Gastroesophageal sphincter (tissue), 4 donors: ENCODE results near the gene CNGB1. TPM values are rescaled to one million over a fixed set of nuclear protein-coding genes. Genes with fewer than 3 reads are reported as not detected.

Source experiments
- ATAC-seq: fragments of 150-250 bp; one replicate; pipeline ENCODE4 v1.9.1; 2016; ENCODE audit warnings: mild to moderate bottlenecking, moderate library complexity
- H3K27ac ChIP-seq, 4 donors: fragments of 200-600 bp; sonication (generic) in 3 of 4; 1 replicate in 3 of 4; 2 replicates in 1 of 4; pipeline ENCODE4 v1.5.1; 2016 to 2019
- H3K27me3 ChIP-seq: fragments of 200-600 bp; sonication (generic); one replicate; pipeline ENCODE4 v1.5.1; 2019
- H3K36me3 ChIP-seq, 2 donors: fragments of 200-600 bp; sonication (generic); one replicate each; pipeline ENCODE4 v1.5.1; 2019; ENCODE audit warnings: control low read depth in 1 of 2
- H3K4me1 ChIP-seq, 3 donors: fragments of 200-600 bp; sonication (generic); 1 replicate in 2 of 3; 2 replicates in 1 of 3; pipeline ENCODE4 v1.5.1; 2016 to 2019; ENCODE audit warnings: control low read depth in 2 of 3
- H3K4me3 ChIP-seq, 2 donors: fragments of 200-600 bp; sonication (generic); one replicate each; pipeline ENCODE4 v1.5.1; 2019; ENCODE audit warnings: mild to moderate bottlenecking in 1 of 2, moderate library complexity in 1 of 2
- H3K9me3 ChIP-seq, 3 donors: fragments of 200-600 bp; sonication (generic); one replicate each; pipeline ENCODE4 v1.5.1; 2017 to 2019; ENCODE audit warnings: control low read depth in 2 of 3
- CTCF ChIP-seq, 4 experiments: fragments of 200-600 bp in 2 of 4; fragments of 450-650 bp in 2 of 4; sonication (generic) in 1 of 4; IDR thresholded peaks; one replicate each; pipeline ENCODE4 v1.5.1; 2017 to 2019; ENCODE audit warnings: antibody characterized with exemption in 4 of 4, mild to moderate bottlenecking in 2 of 4, moderate library complexity in 2 of 4
- EP300 ChIP-seq: sonication (generic); formaldehyde crosslinking; IDR thresholded peaks from one replicate; pipeline ENCODE4 v1.6.1; 2017; ENCODE audit warnings: antibody characterized with exemption, mild to moderate bottlenecking
- POLR2A ChIP-seq, 2 donors: fragments of 450-650 bp; IDR thresholded peaks; one replicate each; pipeline ENCODE4 v1.6.1; 2017; ENCODE audit warnings: antibody characterized with exemption in 2 of 2, mild to moderate bottlenecking in 2 of 2, moderate library complexity in 1 of 2
- POLR2AphosphoS5 ChIP-seq: sonication (generic); formaldehyde crosslinking; IDR thresholded peaks from one replicate; pipeline ENCODE4 v1.6.1; 2017; ENCODE audit warnings: antibody characterized with exemption
- WGBS, 2 donors: methylation state at CpG; one replicate each; pipeline ENCODE4 v1.1.5; 2018; ENCODE audit warnings: low coverage in 1 of 2; 5-methylcytosine and 5-hydroxymethylcytosine counted together
- total RNA-seq, 4 donors: library from RNA; depleted of rRNA; stranded (reverse); fragments of >200 nt; gene quantifications; one replicate each; pipeline ENCODE4 v1.1.0, GENCODE V29; 2016

CNGB1 gene
- total RNA-seq, 4 donors from 2014 or later, result 0.15 to 0.67 TPM; not detected in 2

GRCh38 chr16:57949013-57949412 lies 21.9 kb downstream of the CNGB1 start:
- Histone ChIP-seq H3K36me3 (no peaks in the 10 kb centered on the region), H3K4me1 (no peaks in the 10 kb centered on the region), H3K27me3 (peaks cover 23% of the 10 kb centered on the region), H3K4me3 (no peak overlapping the region), H3K27ac (no peak overlapping the region), H3K9me3 (no peaks in the 10 kb centered on the region)
- WGBS, 2 donors, result 8% methylated on average over 2 of the region's 2 CpGs; no CpG with 5 or more reads in 1 of the 2 donors
- TF ChIP-seq POLR2A (IDR thresholded peaks at IDR 0.05) (no peak), POLR2AphosphoS5 (no peak), EP300 (no peak), CTCF (IDR thresholded peaks at IDR 0.05) (no peak)
- ATAC-seq, result no peak

- H3K27ac ChIP-seq, result no peak overlapping the region
- no peak for ATAC-seq
These were observed 22.9 kb downstream of the CNGB1 start for GRCh38 chr16:57948027-57948426.

GRCh38 chr16:57947261-57947660 lies 23.7 kb downstream of the CNGB1 start:
- Histone ChIP-seq H3K27me3 (peaks cover 23% of the 10 kb centered on the region), H3K4me1 (no peaks in the 10 kb centered on the region), H3K4me3 (no peak overlapping the region), H3K36me3 (no peaks in the 10 kb centered on the region), H3K9me3 (no peaks in the 10 kb centered on the region), H3K27ac (no peak overlapping the region)
- TF ChIP-seq POLR2A (IDR thresholded peaks at IDR 0.05), result no peak
- no peak for TF ChIP-seq POLR2AphosphoS5
- no peak for TF ChIP-seq CTCF (IDR thresholded peaks at IDR 0.05)
- TF ChIP-seq EP300, result no peak
- ATAC-seq, result no peak
- 71 to 80% methylated on average over 2 of the region's 2 CpGs for WGBS, 2 donors

More at GRCh38 chr16:57948027-57948426, 22.9 kb downstream of the CNGB1 start:
- WGBS, 2 donors, result 83 to 91% methylated on average over 3 to 5 of the region's 5 CpGs
- Histone ChIP-seq H3K36me3 (no peaks in the 10 kb centered on the region), H3K9me3 (no peaks in the 10 kb centered on the region), H3K27me3 (peaks cover 23% of the 10 kb centered on the region), H3K4me3 (no peak overlapping the region), H3K4me1 (no peaks in the 10 kb centered on the region)
- no peak for TF ChIP-seq EP300
- TF ChIP-seq CTCF (IDR thresholded peaks at IDR 0.05), result no peak
- no peak for TF ChIP-seq POLR2AphosphoS5
- TF ChIP-seq POLR2A (IDR thresholded peaks at IDR 0.05), result no peak

GRCh38 chr16:57946181-57946801 lies 24.6 kb downstream of the CNGB1 start:
- peaks cover 0 to 1% (median 0%) of the 10 kb centered on the region in 3 donors for H3K4me1 ChIP-seq
- H3K27me3 ChIP-seq, result peaks cover 22% of the 10 kb centered on the region
- TF ChIP-seq EP300 (no peak), CTCF (IDR thresholded peaks at IDR 0.05) (no peak), POLR2AphosphoS5 (no peak), POLR2A (IDR thresholded peaks at IDR 0.05) (no peak)
- H3K36me3 ChIP-seq, result no peaks in the 10 kb centered on the region
- no peaks in the 10 kb centered on the region for H3K9me3 ChIP-seq
- H3K27ac ChIP-seq, result no peak overlapping the region
- no peak for ATAC-seq
- no peak overlapping the region for H3K4me3 ChIP-seq
- WGBS, 2 donors, result 68% methylated on average over 4 of the region's 13 CpGs; no CpG with 5 or more reads in 1 of the 2 donors

GRCh38 chr16:57945740-57946138 lies 25.2 kb downstream of the CNGB1 start:
- 45 to 49% methylated on average over 4 to 5 of the region's 7 CpGs for WGBS, 2 donors
- Histone ChIP-seq H3K9me3 (no peaks in the 10 kb centered on the region), H3K4me1 (peaks cover 0 to 6% (median 0%) of the 10 kb centered on the region in 3 donors), H3K36me3 (no peaks in the 10 kb centered on the region), H3K4me3 (no peak overlapping the region), H3K27ac (no peak overlapping the region), H3K27me3 (peaks cover 17% of the 10 kb centered on the region)
- TF ChIP-seq EP300 (no peak), CTCF (IDR thresholded peaks at IDR 0.05) (no peak)
- no peak for ATAC-seq
